ENCODE results near the gene DDX1. TPM values are rescaled to one million over a fixed set of nuclear protein-coding genes. Genes with fewer than 3 reads are reported as not detected.
"Not testable (repeated sequence)": the region's sequence is repeated elsewhere in the genome, so short reads cannot be mapped to it uniquely, and the experiment has no call there.

Gene DDX1
- total and polyA plus RNA-seq, 2 donors (not counting 1 experiment from before 2014, with no cell fraction given) = 54.3 to 176 TPM

DNA sequence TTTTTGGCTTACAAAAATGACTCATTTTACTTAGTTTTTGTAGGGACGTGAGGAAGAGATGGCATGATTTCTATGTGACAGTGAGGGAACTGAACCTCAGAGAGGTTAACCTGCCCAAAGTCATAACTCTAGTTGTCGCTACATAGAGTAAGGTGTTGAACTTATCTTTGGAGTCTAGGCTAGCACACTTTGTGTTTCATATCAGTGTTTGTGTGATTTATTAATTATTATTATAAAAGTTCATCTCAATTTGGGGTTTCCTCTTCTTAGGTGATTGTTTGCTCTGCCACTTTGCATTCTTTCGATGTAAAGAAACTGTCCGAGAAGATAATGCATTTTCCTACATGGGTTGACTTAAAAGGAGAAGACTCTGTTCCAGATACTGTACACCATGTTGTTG, 28.3 kb downstream of the DDX1 start:
- H3K36me3 ChIP-seq (ENCODE audit: control insufficient read depth, insufficient read depth, low read length) = peaks cover 19% of the 10 kb centered on the region
- no peak overlapping the region for H3K27ac ChIP-seq (ENCODE audit: insufficient read depth, low read length)
- no peak overlapping the region for H3K4me2 ChIP-seq (ENCODE audit: extremely low read depth, insufficient read depth, low read length)
- TF ChIP-seq, protein P1, sequence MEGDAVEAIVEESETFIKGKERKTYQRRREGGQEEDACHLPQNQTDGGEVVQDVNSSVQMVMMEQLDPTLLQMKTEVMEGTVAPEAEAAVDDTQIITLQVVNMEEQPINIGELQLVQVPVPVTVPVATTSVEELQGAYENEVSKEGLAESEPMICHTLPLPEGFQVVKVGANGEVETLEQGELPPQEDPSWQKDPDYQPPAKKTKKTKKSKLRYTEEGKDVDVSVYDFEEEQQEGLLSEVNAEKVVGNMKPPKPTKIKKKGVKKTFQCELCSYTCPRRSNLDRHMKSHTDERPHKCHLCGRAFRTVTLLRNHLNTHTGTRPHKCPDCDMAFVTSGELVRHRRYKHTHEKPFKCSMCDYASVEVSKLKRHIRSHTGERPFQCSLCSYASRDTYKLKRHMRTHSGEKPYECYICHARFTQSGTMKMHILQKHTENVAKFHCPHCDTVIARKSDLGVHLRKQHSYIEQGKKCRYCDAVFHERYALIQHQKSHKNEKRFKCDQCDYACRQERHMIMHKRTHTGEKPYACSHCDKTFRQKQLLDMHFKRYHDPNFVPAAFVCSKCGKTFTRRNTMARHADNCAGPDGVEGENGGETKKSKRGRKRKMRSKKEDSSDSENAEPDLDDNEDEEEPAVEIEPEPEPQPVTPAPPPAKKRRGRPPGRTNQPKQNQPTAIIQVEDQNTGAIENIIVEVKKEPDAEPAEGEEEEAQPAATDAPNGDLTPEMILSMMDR (conservative IDR thresholded peaks at IDR 0.05 in 1 of 2, IDR thresholded peaks at IDR 0.05 in 1 of 2; ENCODE audit: low read depth in 1 of 2, low read length in 2 of 2) = no peak
- H2AFZ ChIP-seq (ENCODE audit: low read length) = no peak overlapping the region
- DNase-seq (ENCODE audit: low read depth in 2 of 2) = no peak
- no peaks in the 10 kb centered on the region for H3K79me2 ChIP-seq (ENCODE audit: control insufficient read depth, insufficient read depth, low read length)
- H3K9me3 ChIP-seq (ENCODE audit: control insufficient read depth, insufficient read depth, low read depth, low read length) = no peaks in the 10 kb centered on the region
- no peaks in the 10 kb centered on the region for H3K27me3 ChIP-seq (ENCODE audit: control insufficient read depth, insufficient read depth, low read length)
- no peak overlapping the region for H3K4me3 ChIP-seq (replicated peaks in 1 of 4; ENCODE audit: control extremely low read depth in 1 of 4, insufficient read depth in 1 of 4, low read depth in 3 of 4, low read length in 4 of 4)
- H3K9ac ChIP-seq (ENCODE audit: insufficient read depth, low read length) = no peak overlapping the region
- no peaks in the 10 kb centered on the region for H4K20me1 ChIP-seq (ENCODE audit: control insufficient read depth, extremely low read depth, insufficient read depth, low read length)
- H3K4me1 ChIP-seq (ENCODE audit: control insufficient read depth, extremely low read depth, insufficient read depth, low read length) = no peaks in the 10 kb centered on the region

DNA sequence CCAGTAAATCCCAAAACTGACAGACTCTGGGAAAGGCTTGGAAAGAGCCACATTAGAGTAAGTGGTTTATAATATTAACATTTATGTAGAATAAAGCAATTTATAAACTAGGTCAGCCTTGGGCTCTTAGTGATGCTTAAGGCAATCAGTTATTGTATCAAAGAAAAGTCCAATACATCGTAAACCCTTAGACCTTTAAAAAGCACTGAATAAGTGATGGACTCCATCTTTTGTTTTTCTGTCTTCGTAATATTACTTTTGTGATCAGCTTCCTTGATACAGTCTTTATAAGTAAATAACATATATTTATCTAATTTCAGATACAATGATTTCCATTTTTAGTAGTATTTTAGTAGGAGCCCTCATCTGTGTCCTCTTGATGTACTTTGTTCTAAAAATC, 28.7 kb downstream of the DDX1 start:
- Histone ChIP-seq H3K9me3 (ENCODE audit: control insufficient read depth, insufficient read depth, low read depth, low read length) (no peaks in the 10 kb centered on the region), H3K27me3 (ENCODE audit: control insufficient read depth, insufficient read depth, low read length) (no peaks in the 10 kb centered on the region), H3K4me2 (ENCODE audit: extremely low read depth, insufficient read depth, low read length) (no peak overlapping the region), H2AFZ (ENCODE audit: low read length) (no peak overlapping the region), H3K4me1 (ENCODE audit: control insufficient read depth, extremely low read depth, insufficient read depth, low read length) (no peaks in the 10 kb centered on the region), H4K20me1 (ENCODE audit: control insufficient read depth, extremely low read depth, insufficient read depth, low read length) (no peaks in the 10 kb centered on the region), H3K79me2 (ENCODE audit: control insufficient read depth, insufficient read depth, low read length) (no peaks in the 10 kb centered on the region), H3K9ac (ENCODE audit: insufficient read depth, low read length) (no peak overlapping the region), H3K27ac (ENCODE audit: insufficient read depth, low read length) (no peak overlapping the region), H3K4me3 (replicated peaks in 1 of 4; ENCODE audit: control extremely low read depth in 1 of 4, insufficient read depth in 1 of 4, low read depth in 3 of 4, low read length in 4 of 4) (no peak overlapping the region), H3K36me3 (ENCODE audit: control insufficient read depth, insufficient read depth, low read length) (peaks cover 19% of the 10 kb centered on the region)
- DNase-seq (ENCODE audit: low read depth in 2 of 2) = no peak
- TF ChIP-seq, protein P1 (conservative IDR thresholded peaks at IDR 0.05 in 1 of 2, IDR thresholded peaks at IDR 0.05 in 1 of 2; ENCODE audit: low read depth in 1 of 2, low read length in 2 of 2) = no peak
- TF ChIP-seq EZH2 (IDR thresholded peaks at IDR 0.05; ENCODE audit: low read length, missing control alignments) = no peak

DNA sequence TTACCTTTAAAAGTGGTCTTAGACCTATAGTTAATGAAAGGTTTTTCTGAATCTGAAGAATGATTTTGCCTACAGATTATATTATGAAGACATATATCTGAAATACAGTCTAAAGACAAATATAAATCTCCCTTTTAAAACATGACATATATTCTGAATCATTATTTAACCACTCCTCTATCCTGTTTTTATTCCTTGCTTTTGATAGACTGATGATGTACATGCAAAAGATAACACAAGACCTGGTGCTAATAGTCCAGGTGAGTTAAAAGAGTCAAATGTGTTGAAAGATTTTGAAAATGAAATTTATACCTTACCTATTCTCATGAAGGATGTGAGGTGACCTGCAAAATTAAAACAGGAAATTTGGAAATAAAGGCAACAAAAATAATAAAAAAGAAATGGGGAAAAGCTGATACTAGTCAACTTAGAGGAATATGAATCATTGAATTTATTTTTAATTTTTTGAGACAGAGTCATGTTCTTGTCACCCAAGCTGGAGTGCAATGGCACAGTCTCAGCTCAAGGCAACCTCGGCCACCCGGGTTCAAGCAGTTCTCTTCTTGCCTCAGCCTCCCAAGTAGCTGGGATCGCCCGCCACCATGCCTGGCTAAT, 29.3 kb downstream of the DDX1 start:
- Histone ChIP-seq H3K4me2 (ENCODE audit: extremely low read depth, insufficient read depth, low read length) (no peak overlapping the region), H3K27me3 (ENCODE audit: control insufficient read depth, insufficient read depth, low read length) (no peaks in the 10 kb centered on the region), H3K27ac (ENCODE audit: insufficient read depth, low read length) (no peak overlapping the region), H2AFZ (ENCODE audit: low read length) (no peak overlapping the region), H3K9ac (ENCODE audit: insufficient read depth, low read length) (no peak overlapping the region), H3K4me3 (replicated peaks in 1 of 4; ENCODE audit: control extremely low read depth in 1 of 4, insufficient read depth in 1 of 4, low read depth in 3 of 4, low read length in 4 of 4) (no peak overlapping the region), H3K9me3 (ENCODE audit: control insufficient read depth, insufficient read depth, low read depth, low read length) (no peaks in the 10 kb centered on the region), H4K20me1 (ENCODE audit: control insufficient read depth, extremely low read depth, insufficient read depth, low read length) (no peaks in the 10 kb centered on the region), H3K36me3 (ENCODE audit: control insufficient read depth, insufficient read depth, low read length) (peaks cover 20% of the 10 kb centered on the region), H3K79me2 (ENCODE audit: control insufficient read depth, insufficient read depth, low read length) (no peaks in the 10 kb centered on the region), H3K4me1 (ENCODE audit: control insufficient read depth, extremely low read depth, insufficient read depth, low read length) (no peaks in the 10 kb centered on the region)
- TF ChIP-seq EZH2 (IDR thresholded peaks at IDR 0.05; ENCODE audit: low read length, missing control alignments) = no peak
- TF ChIP-seq, protein P1 (conservative IDR thresholded peaks at IDR 0.05 in 1 of 2, IDR thresholded peaks at IDR 0.05 in 1 of 2; ENCODE audit: low read depth in 1 of 2, low read length in 2 of 2) = no peak
- DNase-seq (ENCODE audit: low read depth in 2 of 2) = no peak

DNA sequence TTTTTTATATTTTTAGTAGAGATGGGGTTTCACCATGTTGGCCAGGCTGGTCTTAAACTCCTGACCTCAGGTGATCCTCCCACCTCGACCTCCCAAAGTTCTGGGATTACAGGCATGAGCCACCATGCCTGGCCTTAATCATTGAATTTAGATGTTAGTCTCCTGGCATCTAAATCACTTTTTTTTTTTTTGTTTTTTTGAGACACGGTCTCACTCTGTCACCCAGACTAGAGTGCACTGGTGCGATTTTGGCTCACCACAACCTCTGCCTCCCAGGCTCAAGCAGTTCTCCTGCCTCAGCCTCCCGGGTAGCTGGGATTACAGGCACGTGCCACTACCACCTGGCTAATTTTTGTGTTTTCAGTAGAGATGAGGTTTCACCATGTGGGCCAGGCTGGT, 29.8 kb downstream of the DDX1 start:
- not testable (repeated sequence) for H3K27me3 ChIP-seq (ENCODE audit: control insufficient read depth, insufficient read depth, low read length); H3K4me1 ChIP-seq (ENCODE audit: control insufficient read depth, extremely low read depth, insufficient read depth, low read length); DNase-seq (ENCODE audit: low read depth in 2 of 2); H3K79me2 ChIP-seq (ENCODE audit: control insufficient read depth, insufficient read depth, low read length); H2AFZ ChIP-seq (ENCODE audit: low read length); H3K4me2 ChIP-seq (ENCODE audit: extremely low read depth, insufficient read depth, low read length); H3K9ac ChIP-seq (ENCODE audit: insufficient read depth, low read length); H3K4me3 ChIP-seq (replicated peaks in 1 of 4; ENCODE audit: control extremely low read depth in 1 of 4, insufficient read depth in 1 of 4, low read depth in 3 of 4, low read length in 4 of 4); H3K9me3 ChIP-seq (ENCODE audit: control insufficient read depth, insufficient read depth, low read depth, low read length); H3K27ac ChIP-seq (ENCODE audit: insufficient read depth, low read length); H4K20me1 ChIP-seq (ENCODE audit: control insufficient read depth, extremely low read depth, insufficient read depth, low read length)
- H3K36me3 ChIP-seq (ENCODE audit: control insufficient read depth, insufficient read depth, low read length) = peaks cover 21% of the 10 kb centered on the region
